Trophoblast cell (in vitro differentiated cells and primary cell): ENCODE results near the gene F11R.
A peak's percentile ranks its signal among the peaks of the same experiment; 100 is the strongest.

Experiments used
- DNase-seq, 2 donors: peaks; one replicate each; pipeline ENCODE4 v3.0.0-alpha.2; 2016
- H2AFZ ChIP-seq: 2 replicates; pipeline ENCODE4 v1.6.1; 2013; ENCODE audit warnings: low read length, moderate library complexity, mild to moderate bottlenecking; ENCODE audit not compliant: insufficient read depth, poor library complexity
- H2AK5ac ChIP-seq: 2 replicates; pipeline ENCODE4 v1.6.1; 2013; ENCODE audit warnings: mild to moderate bottlenecking, low read length
- H2BK120ac ChIP-seq: 2 replicates; pipeline ENCODE4 v1.6.1; 2013; ENCODE audit warnings: low read length, mild to moderate bottlenecking, moderate library complexity; ENCODE audit not compliant: insufficient read depth, poor library complexity
- H2BK12ac ChIP-seq: 2 replicates; pipeline ENCODE4 v1.6.1; 2013; ENCODE audit warnings: mild to moderate bottlenecking, low read length, moderate library complexity
- H2BK5ac ChIP-seq: 2 replicates; pipeline ENCODE4 v1.6.1; 2013; ENCODE audit warnings: low read length, low read depth, moderate library complexity, mild to moderate bottlenecking; ENCODE audit not compliant: poor library complexity
- H3K14ac ChIP-seq: 2 replicates; pipeline ENCODE4 v1.6.1; 2013; ENCODE audit warnings: mild to moderate bottlenecking, low read length
- H3K18ac ChIP-seq: 2 replicates; pipeline ENCODE4 v1.6.1; 2013; ENCODE audit warnings: mild to moderate bottlenecking, low read length
- H3K23ac ChIP-seq: 2 replicates; pipeline ENCODE4 v1.6.1; 2013; ENCODE audit warnings: low read length
- H3K27ac ChIP-seq: 2 replicates; pipeline ENCODE4 v1.5.1; 2013; ENCODE audit warnings: low read depth, mild to moderate bottlenecking, inconsistent platforms, low read length, moderate library complexity
- H3K27me3 ChIP-seq: 2 replicates; pipeline ENCODE4 v1.6.1; 2013; ENCODE audit warnings: inconsistent platforms, mild to moderate bottlenecking, low read length, moderate library complexity; ENCODE audit not compliant: insufficient read depth
- H3K36me3 ChIP-seq, 2 experiments: 1 replicate in 1 of 2; 2 replicates in 1 of 2; pipeline ENCODE4 v1.6.1; 2013; ENCODE audit warnings: low read length in 2 of 2, mild to moderate bottlenecking in 2 of 2, moderate library complexity in 1 of 2; ENCODE audit not compliant: insufficient read depth in 2 of 2, control insufficient read depth in 1 of 2
- H3K4ac ChIP-seq: 2 replicates; pipeline ENCODE4 v1.6.1; 2013; ENCODE audit warnings: low read depth, mild to moderate bottlenecking, low read length, moderate library complexity
- H3K4me1 ChIP-seq, 2 experiments: 1 replicate in 1 of 2; 2 replicates in 1 of 2; pipeline ENCODE4 v1.6.1; 2013; ENCODE audit warnings: low read length in 2 of 2, mild to moderate bottlenecking in 2 of 2, moderate library complexity in 1 of 2; ENCODE audit not compliant: insufficient read depth in 2 of 2, control insufficient read depth in 1 of 2
- H3K4me2 ChIP-seq: 2 replicates; pipeline ENCODE4 v1.6.1; 2013; ENCODE audit warnings: inconsistent platforms, mild to moderate bottlenecking, low read length, moderate library complexity
- H3K4me3 ChIP-seq: 2 replicates; pipeline ENCODE4 v1.5.1; 2013; ENCODE audit warnings: mild to moderate bottlenecking, low read depth, low read length, inconsistent platforms
- H3K79me1 ChIP-seq: one replicate; pipeline ENCODE4 v1.6.1; 2013; ENCODE audit warnings: low read length
- H3K79me2 ChIP-seq: 2 replicates; pipeline ENCODE4 v1.6.1; 2013; ENCODE audit warnings: low read length, mild to moderate bottlenecking; ENCODE audit not compliant: control insufficient read depth, insufficient read depth, poor library complexity
- H3K9ac ChIP-seq: 2 replicates; pipeline ENCODE4 v1.6.1; 2013; ENCODE audit warnings: mild to moderate bottlenecking, low read length
- H3K9me3 ChIP-seq: 2 replicates; pipeline ENCODE4 v1.6.1; 2013; ENCODE audit warnings: low read depth, mild to moderate bottlenecking, control low read depth, inconsistent platforms, low read length; ENCODE audit not compliant: insufficient read depth
- H4K12ac ChIP-seq: 2 replicates; pipeline ENCODE4 v1.6.1; 2013; ENCODE audit warnings: low read depth, mild to moderate bottlenecking, low read length, moderate library complexity
- H4K8ac ChIP-seq: 2 replicates; pipeline ENCODE4 v1.6.1; 2013; ENCODE audit warnings: low read depth, mild to moderate bottlenecking, low read length, moderate library complexity
- H4K91ac ChIP-seq: one replicate; pipeline ENCODE4 v1.6.1; 2013; ENCODE audit warnings: low read depth, mild to moderate bottlenecking, low read length, moderate library complexity
- WGBS: extraction: QIAGEN DNeasy Blood & Tissue Kit; methylation state at CpG from one replicate; pipeline ENCODE4 v1.1.7; 2013; ENCODE audit warnings: missing lambda C conversion rate; ENCODE audit not compliant: insufficient read length, insufficient coverage; ENCODE audit errors: extremely low coverage; 5-methylcytosine and 5-hydroxymethylcytosine counted together

F11R gene

DNA sequence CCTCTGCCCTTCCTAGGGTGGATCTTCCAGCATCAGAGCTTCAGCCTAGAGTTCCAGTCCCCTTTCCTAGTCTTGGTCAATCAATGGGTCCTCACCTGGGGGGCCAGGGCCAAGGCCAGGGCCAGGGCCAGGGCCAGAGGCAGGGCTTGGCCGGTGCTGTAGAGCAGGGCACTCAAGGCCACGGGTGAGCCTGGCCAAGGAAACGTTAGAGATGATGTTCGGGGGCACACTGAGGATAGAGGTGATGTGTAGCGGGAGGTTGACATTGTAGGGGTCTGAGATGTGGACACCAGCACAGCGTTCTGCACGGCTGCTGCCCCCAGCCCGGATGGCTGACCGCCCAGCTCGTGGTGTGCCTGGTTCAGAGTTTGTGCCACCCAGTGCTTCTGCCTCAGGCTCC, 30.3 kb upstream of the F11R start:
- Histone ChIP-seq H4K12ac (no peak overlapping the region), H2BK5ac (no peak overlapping the region), H3K9ac (no peak overlapping the region), H3K18ac (no peak overlapping the region), H4K8ac (no peak overlapping the region), H3K9me3 (peaks cover 16% of the 10 kb centered on the region), H3K36me3 (peaks cover 0 to 4% of the 10 kb centered on the region in 2 experiments), H3K27me3 (no peaks in the 10 kb centered on the region), H3K4me1 (peaks cover 3 to 4% of the 10 kb centered on the region in 2 experiments), H2AK5ac (no peak overlapping the region), H2AFZ (no peak overlapping the region), H3K14ac (no peak overlapping the region), H3K23ac (no peak overlapping the region), H3K4me3 (no peak overlapping the region), H3K79me2 (no peaks in the 10 kb centered on the region), H3K4ac (no peak overlapping the region), H3K79me1 (peaks cover 3% of the 10 kb centered on the region), H2BK120ac (peak overlapping the region; percentile 4), H2BK12ac (no peak overlapping the region), H3K4me2 (no peak overlapping the region), H3K27ac (no peak overlapping the region), H4K91ac (peak overlapping the region; percentile 37)
- no CpG with 5 or more reads among the region's 10 CpGs for WGBS
- DNase-seq: no peak

DNA sequence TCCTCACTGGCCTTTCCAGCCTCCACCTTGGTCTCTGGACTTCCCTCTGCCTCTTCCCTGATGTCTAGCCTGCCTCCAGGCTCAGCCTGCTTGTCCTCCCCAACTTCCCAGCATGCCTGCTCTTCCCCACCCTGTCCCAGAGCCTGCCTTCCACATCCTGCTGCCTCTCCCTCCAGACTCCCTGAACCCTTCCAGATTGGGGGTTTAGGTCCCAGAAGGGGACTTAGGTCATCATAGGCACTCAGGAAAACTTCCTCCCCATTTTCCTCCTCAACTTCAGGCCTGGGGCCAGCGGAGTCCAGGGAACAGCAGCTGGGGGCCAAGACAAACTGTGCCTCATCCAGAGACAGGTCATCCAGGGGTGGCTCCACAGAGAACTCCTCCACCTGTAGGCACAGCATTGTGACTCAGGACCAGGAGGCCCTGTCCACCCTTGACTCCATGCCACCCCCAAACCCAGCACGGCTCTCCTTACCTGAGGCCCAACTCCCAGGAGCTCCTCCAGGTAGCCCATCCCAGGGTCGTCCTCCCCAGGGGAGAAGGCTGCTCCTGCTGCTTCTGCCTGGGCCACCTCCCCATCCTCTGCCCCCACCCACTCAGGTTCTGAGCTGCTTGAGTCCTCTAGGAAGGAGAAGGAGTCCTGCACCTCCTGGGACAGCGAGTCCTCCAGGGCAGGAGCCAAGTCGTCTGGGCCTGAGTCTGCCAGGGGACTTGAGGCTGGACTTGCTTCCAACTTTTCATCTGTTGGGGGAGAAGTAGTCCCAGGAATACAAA, 28.2 kb upstream of the F11R start:
- Histone ChIP-seq H3K14ac (no peak overlapping the region), H2AK5ac (no peak overlapping the region), H3K18ac (no peak overlapping the region), H2BK120ac (no peak overlapping the region), H3K9me3 (peaks cover 16% of the 10 kb centered on the region), H4K91ac (no peak overlapping the region), H3K79me1 (peaks cover 12% of the 10 kb centered on the region), H3K79me2 (peaks cover 9% of the 10 kb centered on the region), H3K27ac (no peak overlapping the region), H3K9ac (no peak overlapping the region), H2AFZ (no peak overlapping the region), H3K23ac (no peak overlapping the region), H3K4me2 (no peak overlapping the region), H3K36me3 (peaks cover 0 to 4% of the 10 kb centered on the region in 2 experiments), H3K4me1 (peaks cover 4% of the 10 kb centered on the region in 2 experiments), H2BK5ac (no peak overlapping the region), H3K4ac (no peak overlapping the region), H3K4me3 (no peak overlapping the region), H3K27me3 (no peaks in the 10 kb centered on the region), H4K12ac (no peak overlapping the region), H2BK12ac (no peak overlapping the region), H4K8ac (no peak overlapping the region)
- no peak for DNase-seq
- no CpG with 5 or more reads among the region's 5 CpGs for WGBS

DNA sequence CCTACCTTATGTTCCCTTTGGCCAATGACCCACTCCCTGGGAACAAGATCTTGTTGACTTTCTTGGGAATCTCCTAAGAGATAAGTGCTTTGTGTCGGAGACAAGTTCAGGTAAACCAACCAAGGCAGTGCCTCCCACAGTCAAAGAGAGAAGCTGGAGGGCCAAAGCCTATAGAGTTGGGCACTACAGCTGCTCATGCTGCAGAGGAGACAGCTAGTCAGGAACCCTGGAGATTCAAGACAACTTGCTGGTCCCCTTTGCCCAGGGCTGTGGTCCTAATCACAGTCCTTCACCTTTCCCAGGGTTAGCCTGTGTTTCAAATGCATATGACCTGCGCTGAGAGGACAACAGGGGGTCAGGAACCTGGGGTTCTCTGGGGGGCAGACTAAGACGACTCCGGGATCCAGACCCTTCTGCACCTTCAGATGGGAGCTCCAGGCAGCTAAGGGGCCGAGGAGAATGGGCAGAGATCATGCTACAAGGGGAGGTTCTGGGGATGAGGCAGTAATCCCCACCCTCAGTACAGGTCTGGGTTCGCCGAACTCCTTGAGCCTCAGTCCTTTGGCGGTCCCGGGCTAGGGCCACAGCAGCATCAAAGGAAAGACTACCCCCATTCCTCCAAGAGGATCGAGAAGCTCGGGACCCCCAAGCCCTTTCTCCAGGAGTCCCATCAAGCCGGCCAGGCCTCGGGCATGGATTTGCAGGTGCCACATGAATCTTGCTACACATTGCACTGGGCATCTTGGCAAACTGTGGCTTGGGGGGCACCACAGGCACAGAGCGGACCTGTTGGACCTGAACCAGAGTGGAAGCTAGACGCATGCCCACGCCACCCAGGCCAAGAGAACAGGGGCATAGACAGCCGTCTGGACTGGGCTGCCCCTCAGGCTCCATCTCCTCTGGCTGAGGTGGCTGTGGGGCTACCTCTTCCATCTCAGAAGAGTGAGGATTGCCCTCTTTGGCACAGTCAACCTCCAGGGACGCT, 26.8 kb upstream of the F11R start:
- Histone ChIP-seq H4K8ac (no peak overlapping the region), H2BK120ac (no peak overlapping the region), H3K27me3 (no peaks in the 10 kb centered on the region), H3K79me2 (peaks cover 10% of the 10 kb centered on the region), H3K4me3 (no peak overlapping the region), H3K4ac (no peak overlapping the region), H3K4me2 (no peak overlapping the region), H3K4me1 (peaks cover 0 to 4% of the 10 kb centered on the region in 2 experiments), H2BK5ac (no peak overlapping the region), H3K27ac (no peak overlapping the region), H3K14ac (no peak overlapping the region), H2AFZ (no peak overlapping the region), H3K36me3 (peaks cover under 1 to 4% of the 10 kb centered on the region in 2 experiments), H3K79me1 (peaks cover 12% of the 10 kb centered on the region), H3K23ac (no peak overlapping the region), H2BK12ac (no peak overlapping the region), H4K12ac (no peak overlapping the region), H3K18ac (no peak overlapping the region), H2AK5ac (no peak overlapping the region), H4K91ac (no peak overlapping the region), H3K9ac (no peak overlapping the region), H3K9me3 (peaks cover 16% of the 10 kb centered on the region)
- no CpG with 5 or more reads among the region's 18 CpGs for WGBS
- no peak for DNase-seq

DNA sequence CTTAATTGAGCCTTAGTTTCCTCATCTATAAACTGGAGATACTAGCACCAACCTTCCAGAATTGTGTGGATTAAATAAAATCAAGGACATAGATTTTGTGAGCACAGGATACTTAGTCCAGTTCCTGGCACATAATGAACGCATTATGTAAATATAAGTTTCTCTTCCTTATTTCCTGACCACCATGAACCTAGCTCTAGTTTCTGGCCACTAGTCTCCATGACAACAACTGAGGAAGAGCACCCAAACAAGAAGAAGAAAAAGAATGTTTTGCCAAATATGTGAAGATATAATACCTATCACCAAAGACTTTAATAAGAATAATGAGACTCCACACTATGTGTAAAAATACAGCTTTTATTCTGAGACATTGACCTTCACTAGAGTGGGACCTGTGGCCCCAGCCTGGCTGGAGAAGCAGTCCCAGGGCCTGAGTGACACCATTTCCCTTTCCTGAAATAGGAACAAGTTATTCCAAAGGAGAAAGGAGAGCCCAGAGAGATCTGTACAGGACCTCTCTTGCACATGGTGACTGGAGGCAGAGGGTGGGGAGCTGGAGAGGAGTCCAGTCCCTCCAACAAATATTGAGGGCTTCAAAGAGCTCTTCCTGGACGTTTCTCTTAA, 25.8 kb upstream of the F11R start:
- H3K23ac ChIP-seq: no peak overlapping the region
- H3K9me3 ChIP-seq: peaks cover 16% of the 10 kb centered on the region
- H3K36me3 ChIP-seq: peaks cover 11% of the 10 kb centered on the region in 2 experiments
- no peak overlapping the region for H2BK120ac ChIP-seq
- H3K4ac ChIP-seq: no peak overlapping the region
- peak overlapping the region; percentile 71 for H3K27ac ChIP-seq
- peak overlapping the region; percentile 41 for H3K18ac ChIP-seq
- H4K8ac ChIP-seq: peak overlapping the region; percentile 91
- H4K91ac ChIP-seq: peak overlapping the region; percentile 82
- H3K4me1 ChIP-seq: peaks cover 0 to 3% of the 10 kb centered on the region in 2 experiments
- peak in 1 of 2 donors; percentile 27 for DNase-seq
- H3K4me2 ChIP-seq: peak overlapping the region; percentile 81
- H3K4me3 ChIP-seq: no peak overlapping the region
- H4K12ac ChIP-seq: peak overlapping the region; percentile 46
- no peak overlapping the region for H2BK12ac ChIP-seq
- no peaks in the 10 kb centered on the region for H3K27me3 ChIP-seq
- no CpG with 5 or more reads among the region's 2 CpGs for WGBS
- H3K14ac ChIP-seq: peak overlapping the region; percentile 55
- peaks cover 12% of the 10 kb centered on the region for H3K79me1 ChIP-seq
- H2AK5ac ChIP-seq: no peak overlapping the region
- H2AFZ ChIP-seq: no peak overlapping the region
- no peak overlapping the region for H2BK5ac ChIP-seq
- peaks cover 10% of the 10 kb centered on the region for H3K79me2 ChIP-seq
- no peak overlapping the region for H3K9ac ChIP-seq
